Sigmoid colon (tissue), 7 donors: Measurements from ENCODE around the gene ADH1C. TPM values are rescaled to one million over a fixed set of nuclear protein-coding genes. Genes with fewer than 3 reads are reported as not detected.
A peak's percentile ranks its signal among the peaks of the same experiment; 100 is the strongest.

Experiments used
- DNase-seq: peaks from one replicate; pipeline ENCODE4 v3.0.0-alpha.2; 2019
- H3K27ac ChIP-seq, 4 donors: fragments of 200-600 bp; sonication (generic); one replicate each; pipeline ENCODE4 v1.5.1; 2016 to 2019; ENCODE audit warnings: mild to moderate bottlenecking in 1 of 4
- H3K27me3 ChIP-seq, 3 donors: fragments of 200-600 bp; sonication (generic); one replicate each; pipeline ENCODE4 v1.5.1; 2019; ENCODE audit warnings: mild to moderate bottlenecking in 1 of 3
- H3K36me3 ChIP-seq, 4 donors: fragments of 200-600 bp; sonication (generic); one replicate each; pipeline ENCODE4 v1.5.1; 2016 to 2019
- H3K4me1 ChIP-seq, 4 donors: fragments of 200-600 bp; sonication (generic); one replicate each; pipeline ENCODE4 v1.5.1; 2017 to 2019
- H3K4me3 ChIP-seq, 4 donors: fragments of 200-600 bp; sonication (generic); one replicate each; pipeline ENCODE4 v1.5.1; 2017 to 2019; ENCODE audit warnings: mild to moderate bottlenecking in 2 of 4, moderate library complexity in 1 of 4
- H3K9me3 ChIP-seq, 4 donors: fragments of 200-600 bp in 3 of 4; sonication (generic) in 3 of 4; one replicate each; pipeline versions ENCODE4 v1.5.1 to v1.6.1; 2013 to 2019
- EP300 ChIP-seq, 4 donors: sonication (generic); formaldehyde crosslinking; IDR thresholded peaks; one replicate each; pipeline ENCODE4 v1.6.1; 2017; ENCODE audit warnings: antibody characterized with exemption in 4 of 4
- POLR2A ChIP-seq, 2 donors: fragments of 450-650 bp; IDR thresholded peaks; one replicate each; pipeline ENCODE4 v1.6.1; 2016; ENCODE audit warnings: antibody characterized with exemption in 2 of 2, mild to moderate bottlenecking in 2 of 2, moderate library complexity in 2 of 2
- POLR2AphosphoS5 ChIP-seq, 4 donors: sonication (generic); formaldehyde crosslinking; IDR thresholded peaks; one replicate each; pipeline ENCODE4 v1.6.1; 2017; ENCODE audit warnings: antibody characterized with exemption in 4 of 4
- WGBS, 2 donors: extraction: QIAGEN DNeasy Blood & Tissue Kit; methylation state at CpG; one replicate each; pipeline ENCODE4 v1.1.7; 2013; 5-methylcytosine and 5-hydroxymethylcytosine counted together
- intact Hi-C: fragments of 100-400 bp; cut with DNase I; formaldehyde crosslinking; loops from one replicate; pipeline ENCODE4 v1.15.1; 2023
- polyA plus RNA-seq, 3 donors: library from polyadenylated mRNA; stranded (reverse); fragments of 200-250 nt; gene quantifications; one replicate each; pipeline ENCODE4 v1.2.3, GENCODE V29; 2013
- total RNA-seq, 4 donors: library from RNA; depleted of rRNA; stranded (reverse); fragments of >200 nt; gene quantifications; one replicate each; pipeline ENCODE4 v1.1.0, GENCODE V29; 2016
- TF ChIP-seq, protein P1 (sequence below), 4 experiments: fragments of 450-650 bp in 3 of 4; fragments of 200-600 bp in 1 of 4; IDR thresholded peaks; one replicate each; pipeline ENCODE4 v1.5.1; 2016 to 2019; ENCODE audit warnings: antibody characterized with exemption in 4 of 4, mild to moderate bottlenecking in 3 of 4, moderate library complexity in 2 of 4
- donor health status: healthy with polysubstance abuse.
- donor health status: Bipolar disorder and iron deficiency.
- donor health status: healthy.

Gene ADH1C
- total and polyA plus RNA-seq, 7 donors = 2.6 to 311 (median 25.3) TPM

DNA sequence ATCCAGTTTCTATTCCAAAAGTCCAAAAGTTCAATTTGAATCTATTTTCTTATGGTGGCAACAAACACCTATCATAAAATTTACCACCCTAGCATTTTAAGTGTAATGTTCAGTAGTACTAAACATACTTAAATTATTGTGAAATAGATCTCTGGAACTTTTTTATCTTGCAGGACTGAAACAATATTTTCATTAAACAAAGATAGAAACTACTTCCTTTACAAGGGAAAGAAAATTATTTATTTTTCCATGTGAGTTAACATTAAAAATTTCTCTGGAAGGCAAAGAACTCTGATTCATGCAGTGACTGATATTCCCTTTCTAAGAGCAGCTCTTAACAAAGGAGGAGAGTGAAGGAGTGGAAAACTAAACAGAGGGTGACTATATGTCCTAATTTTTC is 42.4 kb upstream of the ADH1C start:
- intact Hi-C loops = no loop called here
- no peak overlapping the region for H3K4me3 ChIP-seq

DNA sequence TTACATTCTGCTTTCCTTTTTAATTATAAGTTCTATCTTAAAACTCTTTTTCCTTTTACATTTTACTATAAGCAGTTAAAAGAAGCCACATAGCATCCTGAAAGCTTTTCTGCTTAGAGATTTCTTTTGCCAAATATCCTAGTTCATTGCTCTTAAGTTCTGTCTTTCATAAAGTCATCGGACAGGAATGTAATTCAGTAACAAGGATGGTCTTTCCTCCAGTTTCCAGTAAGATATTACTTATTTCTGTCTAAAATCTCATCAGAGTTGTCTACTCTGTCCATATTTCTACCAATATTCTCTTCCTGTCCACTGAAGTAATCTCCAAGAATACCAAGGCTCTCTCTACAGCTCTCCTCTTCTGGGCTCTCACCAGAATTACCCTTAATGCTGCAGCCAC is 37.5 kb upstream of the ADH1C start:
- WGBS, 2 donors = 78 to 84% methylated on average over 1 of the region's 1 CpG
- Histone ChIP-seq H3K4me3 (no peak overlapping the region), H3K27ac (peak overlapping the region in 3 of 4 donors; percentile 54 to 61 (median 55)), H3K27me3 (no peaks in the 10 kb centered on the region), H3K4me1 (peaks cover 0 to 4% (median 0%) of the 10 kb centered on the region in 4 donors), H3K9me3 (peaks cover 0 to 6% (median 0%) of the 10 kb centered on the region in 4 donors), H3K36me3 (no peaks in the 10 kb centered on the region)
- no peak for TF ChIP-seq EP300 (IDR thresholded peaks at IDR 0.05)
- TF ChIP-seq, protein P1, sequence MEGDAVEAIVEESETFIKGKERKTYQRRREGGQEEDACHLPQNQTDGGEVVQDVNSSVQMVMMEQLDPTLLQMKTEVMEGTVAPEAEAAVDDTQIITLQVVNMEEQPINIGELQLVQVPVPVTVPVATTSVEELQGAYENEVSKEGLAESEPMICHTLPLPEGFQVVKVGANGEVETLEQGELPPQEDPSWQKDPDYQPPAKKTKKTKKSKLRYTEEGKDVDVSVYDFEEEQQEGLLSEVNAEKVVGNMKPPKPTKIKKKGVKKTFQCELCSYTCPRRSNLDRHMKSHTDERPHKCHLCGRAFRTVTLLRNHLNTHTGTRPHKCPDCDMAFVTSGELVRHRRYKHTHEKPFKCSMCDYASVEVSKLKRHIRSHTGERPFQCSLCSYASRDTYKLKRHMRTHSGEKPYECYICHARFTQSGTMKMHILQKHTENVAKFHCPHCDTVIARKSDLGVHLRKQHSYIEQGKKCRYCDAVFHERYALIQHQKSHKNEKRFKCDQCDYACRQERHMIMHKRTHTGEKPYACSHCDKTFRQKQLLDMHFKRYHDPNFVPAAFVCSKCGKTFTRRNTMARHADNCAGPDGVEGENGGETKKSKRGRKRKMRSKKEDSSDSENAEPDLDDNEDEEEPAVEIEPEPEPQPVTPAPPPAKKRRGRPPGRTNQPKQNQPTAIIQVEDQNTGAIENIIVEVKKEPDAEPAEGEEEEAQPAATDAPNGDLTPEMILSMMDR (IDR thresholded peaks at IDR 0.05) = no peak
- TF ChIP-seq POLR2A (IDR thresholded peaks at IDR 0.05) = no peak
- TF ChIP-seq POLR2AphosphoS5 (IDR thresholded peaks at IDR 0.05) = no peak
- no peak for DNase-seq
- intact Hi-C loops = no loop called here

More for the DNA sequence above, 42.4 kb upstream of the ADH1C start:
- Histone ChIP-seq H3K27me3 (no peaks in the 10 kb centered on the region), H3K36me3 (no peaks in the 10 kb centered on the region), H3K9me3 (no peaks in the 10 kb centered on the region), H3K27ac (peak overlapping the region in 3 of 4 donors; percentile 50 to 63 (median 52)), H3K4me1 (peaks cover 0 to 15% (median 3%) of the 10 kb centered on the region in 4 donors)
- DNase-seq = no peak
- TF ChIP-seq EP300 (IDR thresholded peaks at IDR 0.05) (no peak), POLR2A (IDR thresholded peaks at IDR 0.05) (no peak), POLR2AphosphoS5 (IDR thresholded peaks at IDR 0.05) (no peak)
- TF ChIP-seq, protein P1 (IDR thresholded peaks at IDR 0.05) = no peak

DNA sequence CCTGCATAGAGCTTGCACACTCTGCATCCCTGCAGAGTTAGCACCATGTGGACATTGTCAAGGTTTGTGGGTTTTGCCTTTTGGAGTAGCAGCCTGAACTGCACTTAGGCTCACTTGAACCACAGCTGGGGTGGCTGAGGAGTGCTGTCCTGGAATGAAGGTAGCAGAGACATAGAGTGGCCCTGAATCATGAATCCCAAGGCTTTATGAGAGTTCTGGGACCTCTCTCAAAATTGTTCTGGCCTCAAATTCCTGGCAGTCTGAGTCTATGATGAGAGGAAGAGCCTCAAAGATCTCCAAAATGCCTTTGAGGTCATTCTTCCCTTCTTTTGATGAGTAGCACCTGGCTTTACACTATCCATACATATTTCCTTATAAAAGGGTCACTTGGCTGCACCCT is 37.1 kb upstream of the ADH1C start:
- Histone ChIP-seq H3K27me3 (no peaks in the 10 kb centered on the region), H3K4me1 (peaks cover 0 to 9% (median 0%) of the 10 kb centered on the region in 4 donors), H3K36me3 (no peaks in the 10 kb centered on the region), H3K4me3 (no peak overlapping the region), H3K27ac (peak overlapping the region in 3 of 4 donors; percentile 54 to 61 (median 55)), H3K9me3 (peaks cover 0 to 6% (median 0%) of the 10 kb centered on the region in 4 donors)
- intact Hi-C loops = no loop called here
- peak; percentile 88 for DNase-seq
- TF ChIP-seq EP300 (IDR thresholded peaks at IDR 0.05) (peak in 1 of 4 donors; percentile 13), POLR2A (IDR thresholded peaks at IDR 0.05) (no peak), POLR2AphosphoS5 (IDR thresholded peaks at IDR 0.05) (peak; percentile 11 to 65 (median 37))
- TF ChIP-seq, protein P1 (IDR thresholded peaks at IDR 0.05) = no peak

DNA sequence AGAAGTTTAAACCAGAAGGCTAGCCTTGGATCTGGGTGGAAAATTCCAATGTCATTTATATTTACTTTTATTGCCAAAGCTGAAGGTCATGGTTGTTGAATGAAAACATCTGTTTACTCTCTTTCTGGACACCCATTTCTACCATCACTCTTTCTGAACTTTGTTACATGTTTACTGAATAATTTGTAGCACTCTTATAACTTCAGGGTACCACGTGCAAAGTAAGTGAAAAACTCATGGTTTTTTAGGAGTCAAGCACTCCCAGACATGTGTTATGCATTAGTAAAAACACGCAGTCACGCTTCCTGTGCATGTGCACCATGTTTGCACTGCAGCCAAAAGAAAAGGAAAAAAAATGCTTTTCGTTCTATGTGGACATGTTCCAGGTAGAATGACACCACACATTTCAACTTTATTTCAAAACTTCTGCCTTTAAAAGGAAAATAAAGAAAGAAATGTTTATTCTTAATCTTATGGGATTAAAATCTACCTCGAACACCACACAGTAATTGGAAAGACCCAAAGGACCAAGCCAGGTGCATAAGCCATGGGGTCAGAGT is 31.4 kb upstream of the ADH1C start:
- Histone ChIP-seq H3K9me3 (no peaks in the 10 kb centered on the region), H3K36me3 (no peaks in the 10 kb centered on the region), H3K27me3 (no peaks in the 10 kb centered on the region), H3K27ac (peak overlapping the region; percentile 71 to 81 (median 75)), H3K4me3 (no peak overlapping the region), H3K4me1 (peaks cover 0 to 39% (median 27%) of the 10 kb centered on the region in 4 donors)
- TF ChIP-seq, protein P1 (IDR thresholded peaks at IDR 0.05) = no peak
- TF ChIP-seq POLR2A (IDR thresholded peaks at IDR 0.05) = no peak
- peak in 3 of 4 donors; percentile 73 to 84 (median 78) for TF ChIP-seq POLR2AphosphoS5 (IDR thresholded peaks at IDR 0.05)
- peak; percentile 18 to 59 (median 38) for TF ChIP-seq EP300 (IDR thresholded peaks at IDR 0.05)
- DNase-seq = peak; percentile 84
- intact Hi-C loops = loop anchor here (5.0 kb wide), 1 partner anchor 57 kb away; no protein-coding TSS in a partner anchor
- WGBS, 2 donors = 45 to 78% methylated on average over 5 of the region's 5 CpGs
